Activated naive CD4-positive, alpha-beta T cell treated with anti-CD3 and anti-CD28 coated beads, Interleukin-2, amount 10 ng/mL, durations not matched to agents 7 days and 5 days (primary cell): Measurements from ENCODE around the gene RIMKLB.

ENCODE experiments used
- CTCF ChIA-PET: fragments of 350-600 bp; sonication (Branson Sonifier 250); formaldehyde crosslinking; loops from one replicate; lab custom pipeline; 2021; ENCODE audit warnings: antibody characterized with exemption; lab: Charles Lee
- DNase-seq: peaks from one replicate; pipeline ENCODE4 v3.0.0-alpha.2; 2020
- H3K27ac Mint-ChIP-seq: one replicate; pipeline ENCODE4 v1.8.0; 2021; ENCODE audit warnings: mild to moderate bottlenecking, moderate library complexity, mixed read lengths
- H3K27me3 Mint-ChIP-seq: one replicate; pipeline ENCODE4 v1.8.0; 2021; ENCODE audit warnings: mild to moderate bottlenecking, mixed read lengths
- H3K36me3 Mint-ChIP-seq: one replicate; pipeline ENCODE4 v1.8.0; 2021; ENCODE audit warnings: mixed read lengths
- H3K4me1 Mint-ChIP-seq: one replicate; pipeline ENCODE4 v1.8.0; 2021; ENCODE audit warnings: mixed read lengths
- H3K4me3 Mint-ChIP-seq: one replicate; pipeline ENCODE4 v1.8.0; 2021; ENCODE audit warnings: mild to moderate bottlenecking, moderate library complexity, mixed read lengths
- H3K9me3 Mint-ChIP-seq: one replicate; pipeline ENCODE4 v1.8.0; 2021; ENCODE audit warnings: mixed read lengths

RIMKLB gene

GRCh38 chr12:8677362-8677761 lies 20.4 kb upstream of the RIMKLB start:
- CTCF ChIA-PET = interaction anchor here (0.9 to 2.0 kb wide), 5 partner anchors 9 to 372 kb away, joined by 3 to 9 read pairs (median 7); no protein-coding TSS in a partner anchor
- Mint-ChIP-seq H3K4me3 (no peak overlapping the region), H3K36me3 (no peaks in the 10 kb centered on the region), H3K27me3 (peaks cover 6% of the 10 kb centered on the region), H3K27ac (no peak overlapping the region), H3K4me1 (peaks cover 11% of the 10 kb centered on the region), H3K9me3 (no peaks in the 10 kb centered on the region)
- no peak for DNase-seq

- no peaks in the 10 kb centered on the region for H3K36me3 Mint-ChIP-seq
- H3K4me1 Mint-ChIP-seq = peaks cover 11% of the 10 kb centered on the region
- no peaks in the 10 kb centered on the region for H3K9me3 Mint-ChIP-seq
- no peak overlapping the region for H3K27ac Mint-ChIP-seq
- CTCF ChIA-PET = interaction anchor here (1.0 to 2.0 kb wide), 3 partner anchors 182 to 371 kb away, joined by 3 to 9 read pairs (median 5); no protein-coding TSS in a partner anchor
- no peak for DNase-seq
- H3K4me3 Mint-ChIP-seq = no peak overlapping the region
- peaks cover 6% of the 10 kb centered on the region for H3K27me3 Mint-ChIP-seq
Measured at GRCh38 chr12:8678661-8679111, 19.1 kb upstream of the RIMKLB start.

- Mint-ChIP-seq H3K4me1 (peaks cover 9% of the 10 kb centered on the region), H3K4me3 (no peak overlapping the region), H3K27ac (no peak overlapping the region), H3K9me3 (no peaks in the 10 kb centered on the region), H3K36me3 (no peaks in the 10 kb centered on the region), H3K27me3 (peaks cover 10% of the 10 kb centered on the region)
- DNase-seq = no peak
- CTCF ChIA-PET = interaction anchor here (1.4 to 3.3 kb wide), 5 partner anchors 12 to 369 kb away, joined by 3 to 27 read pairs (median 21); no protein-coding TSS in a partner anchor
Measured at GRCh38 chr12:8680533-8680932, 17.3 kb upstream of the RIMKLB start.

- no peak for DNase-seq
Measured at GRCh38 chr12:8681129-8681884, 16.5 kb upstream of the RIMKLB start.

GRCh38 chr12:8685051-8685450 lies 12.7 kb upstream of the RIMKLB start:
- Mint-ChIP-seq H3K36me3 (no peaks in the 10 kb centered on the region), H3K27ac (no peak overlapping the region), H3K4me1 (peaks cover 4% of the 10 kb centered on the region), H3K27me3 (peaks cover 19% of the 10 kb centered on the region), H3K9me3 (no peaks in the 10 kb centered on the region), H3K4me3 (no peak overlapping the region)
- CTCF ChIA-PET = interaction anchor here (0.9 to 2.6 kb wide), 3 partner anchors 28 to 206 kb away, joined by 4 to 13 read pairs (median 8); no protein-coding TSS in a partner anchor
- DNase-seq = no peak

More at GRCh38 chr12:8681129-8681884, 16.5 kb upstream of the RIMKLB start:
- H3K36me3 Mint-ChIP-seq = no peaks in the 10 kb centered on the region
- no peaks in the 10 kb centered on the region for H3K9me3 Mint-ChIP-seq
- H3K27me3 Mint-ChIP-seq = peaks cover 14% of the 10 kb centered on the region
- H3K4me1 Mint-ChIP-seq = peaks cover 4% of the 10 kb centered on the region
- CTCF ChIA-PET = interaction anchor here (0.7 to 3.3 kb wide), 17 partner anchors 11 to 369 kb away, joined by 3 to 27 read pairs (median 4); no protein-coding TSS in a partner anchor
- H3K27ac Mint-ChIP-seq = no peak overlapping the region
- no peak overlapping the region for H3K4me3 Mint-ChIP-seq

GRCh38 chr12:8687846-8688601 lies 9.8 kb upstream of the RIMKLB start:
- Mint-ChIP-seq H3K4me3 (no peak overlapping the region), H3K9me3 (no peaks in the 10 kb centered on the region), H3K27me3 (peaks cover 17% of the 10 kb centered on the region), H3K27ac (no peak overlapping the region), H3K4me1 (no peaks in the 10 kb centered on the region), H3K36me3 (no peaks in the 10 kb centered on the region)
- no peak for DNase-seq
- CTCF ChIA-PET = interaction anchor here (1.2 kb wide), 1 partner anchor 202 kb away, joined by 6 read pairs; no protein-coding TSS in a partner anchor

GRCh38 chr12:8689681-8690080 lies 8.1 kb upstream of the RIMKLB start:
- H3K4me1 Mint-ChIP-seq = no peaks in the 10 kb centered on the region
- CTCF ChIA-PET = no interaction called here
- no peaks in the 10 kb centered on the region for H3K36me3 Mint-ChIP-seq
- no peak for DNase-seq
- H3K27ac Mint-ChIP-seq = no peak overlapping the region
- no peak overlapping the region for H3K4me3 Mint-ChIP-seq
- no peaks in the 10 kb centered on the region for H3K9me3 Mint-ChIP-seq
- H3K27me3 Mint-ChIP-seq = peaks cover 13% of the 10 kb centered on the region

GRCh38 chr12:8692573-8692972 lies 5.2 kb upstream of the RIMKLB start:
- no peaks in the 10 kb centered on the region for H3K9me3 Mint-ChIP-seq
- CTCF ChIA-PET = interaction anchor here (1.1 kb wide), 1 partner anchor 11 kb away, joined by 4 read pairs; no protein-coding TSS in a partner anchor
- no peaks in the 10 kb centered on the region for H3K36me3 Mint-ChIP-seq
- H3K4me1 Mint-ChIP-seq = peaks cover 4% of the 10 kb centered on the region
- no peak overlapping the region for H3K27ac Mint-ChIP-seq
- H3K4me3 Mint-ChIP-seq = no peak overlapping the region
- no peak for DNase-seq
- peaks cover 22% of the 10 kb centered on the region for H3K27me3 Mint-ChIP-seq

- Mint-ChIP-seq H3K36me3 (peaks cover 1% of the 10 kb centered on the region), H3K4me1 (peaks cover 17% of the 10 kb centered on the region), H3K27ac (no peak overlapping the region), H3K9me3 (no peaks in the 10 kb centered on the region), H3K27me3 (peaks cover 35% of the 10 kb centered on the region), H3K4me3 (no peak overlapping the region)
- CTCF ChIA-PET = interaction anchor here (1.0 to 1.3 kb wide), 2 partner anchors 14 to 165 kb away, joined by 3 to 4 read pairs; no protein-coding TSS in a partner anchor
- no peak for DNase-seq
Measured at GRCh38 chr12:8695116-8695515, 2.7 kb upstream of the RIMKLB start.

GRCh38 chr12:8696442-8697090 lies 1.2 kb upstream of the RIMKLB start:
- H3K27ac Mint-ChIP-seq = no peak overlapping the region
- CTCF ChIA-PET = interaction anchor here (0.8 kb wide), 1 partner anchor 253 kb away, joined by 3 read pairs; the partner anchor contains the start of gene M6PR
- no peaks in the 10 kb centered on the region for H3K9me3 Mint-ChIP-seq
- H3K4me3 Mint-ChIP-seq = peak overlapping the region; percentile 92
- H3K36me3 Mint-ChIP-seq = peaks cover 1% of the 10 kb centered on the region
- no peak for DNase-seq
- H3K27me3 Mint-ChIP-seq = peaks cover 34% of the 10 kb centered on the region
- H3K4me1 Mint-ChIP-seq = peaks cover 17% of the 10 kb centered on the region

GRCh38 chr12:8697120-8697475 lies 693 bp upstream of the RIMKLB start:
- peaks cover 34% of the 10 kb centered on the region for H3K27me3 Mint-ChIP-seq
- H3K36me3 Mint-ChIP-seq = peaks cover 1% of the 10 kb centered on the region
- peak; percentile 48 for DNase-seq
- peak overlapping the region; percentile 71 for H3K27ac Mint-ChIP-seq
- CTCF ChIA-PET = no interaction called here
- peak overlapping the region; percentile 92 for H3K4me3 Mint-ChIP-seq
- peaks cover 17% of the 10 kb centered on the region for H3K4me1 Mint-ChIP-seq
- no peaks in the 10 kb centered on the region for H3K9me3 Mint-ChIP-seq

GRCh38 chr12:8698132-8698851 lies 501 bp downstream of the RIMKLB start:
- peaks cover 17% of the 10 kb centered on the region for H3K4me1 Mint-ChIP-seq
- H3K36me3 Mint-ChIP-seq = peaks cover 1% of the 10 kb centered on the region
- peak; percentile 60 for DNase-seq
- peak overlapping the region; percentile 92 for H3K4me3 Mint-ChIP-seq
- no peak overlapping the region for H3K27ac Mint-ChIP-seq
- CTCF ChIA-PET = no interaction called here
- H3K9me3 Mint-ChIP-seq = no peaks in the 10 kb centered on the region
- peaks cover 34% of the 10 kb centered on the region for H3K27me3 Mint-ChIP-seq

- DNase-seq = no peak
- peaks cover 1% of the 10 kb centered on the region for H3K36me3 Mint-ChIP-seq
- peak overlapping the region; percentile 92 for H3K4me3 Mint-ChIP-seq
- no peak overlapping the region for H3K27ac Mint-ChIP-seq
- peaks cover 17% of the 10 kb centered on the region for H3K4me1 Mint-ChIP-seq
- CTCF ChIA-PET = no interaction called here
- H3K27me3 Mint-ChIP-seq = peaks cover 34% of the 10 kb centered on the region
- no peaks in the 10 kb centered on the region for H3K9me3 Mint-ChIP-seq
Measured at GRCh38 chr12:8698879-8699278, 1.1 kb downstream of the RIMKLB start.
